ENCODE data around the gene PHF21A.
A peak's percentile ranks its signal among the peaks of the same experiment; 100 is the strongest.

GRCh38 chr11:45924927-45925326, 196.3 kb downstream of the PHF21A start:
- TF ChIP-seq TAF1 (IDR thresholded peaks at IDR 0.05; ENCODE audit: borderline replicate concordance, insufficient read depth, low read length) (no peak), SIN3A (IDR thresholded peaks at IDR 0.05; ENCODE audit: borderline replicate concordance, insufficient read depth, low read length) (no peak), REST (IDR thresholded peaks at IDR 0.05; ENCODE audit: insufficient read depth in 1 of 2, low read depth in 2 of 2, low read length in 2 of 2) (peak in 1 of 2 experiments; percentile 77; a peak in 2 of 4 replicates), POLR2AphosphoS5 (IDR thresholded peaks at IDR 0.05; ENCODE audit: low read depth, low read length) (no peak), FOXP2 (optimal IDR thresholded peaks at IDR 0.05; ENCODE audit: borderline replicate concordance, extremely low read depth, extremely low read length, insufficient read depth) (no peak)

Data from PFSK-1 (cell line).